GM21825 (cell line): ENCODE data around the gene OPN1MW.
A peak's percentile ranks its signal among the peaks of the same experiment; 100 is the strongest.
"Not testable (repeated sequence)": the region's sequence is repeated elsewhere in the genome, so short reads cannot be mapped to it uniquely, and the experiment has no call there.

Source experiments
- ATAC-seq: cut with Tn5 transposase; IDR thresholded peaks from one replicate; pipeline ENCODE4 v1.9.1; 2021; ENCODE audit warnings: mild to moderate bottlenecking, moderate library complexity; ENCODE audit not compliant: unreplicated experiment

Gene OPN1MW

DNA sequence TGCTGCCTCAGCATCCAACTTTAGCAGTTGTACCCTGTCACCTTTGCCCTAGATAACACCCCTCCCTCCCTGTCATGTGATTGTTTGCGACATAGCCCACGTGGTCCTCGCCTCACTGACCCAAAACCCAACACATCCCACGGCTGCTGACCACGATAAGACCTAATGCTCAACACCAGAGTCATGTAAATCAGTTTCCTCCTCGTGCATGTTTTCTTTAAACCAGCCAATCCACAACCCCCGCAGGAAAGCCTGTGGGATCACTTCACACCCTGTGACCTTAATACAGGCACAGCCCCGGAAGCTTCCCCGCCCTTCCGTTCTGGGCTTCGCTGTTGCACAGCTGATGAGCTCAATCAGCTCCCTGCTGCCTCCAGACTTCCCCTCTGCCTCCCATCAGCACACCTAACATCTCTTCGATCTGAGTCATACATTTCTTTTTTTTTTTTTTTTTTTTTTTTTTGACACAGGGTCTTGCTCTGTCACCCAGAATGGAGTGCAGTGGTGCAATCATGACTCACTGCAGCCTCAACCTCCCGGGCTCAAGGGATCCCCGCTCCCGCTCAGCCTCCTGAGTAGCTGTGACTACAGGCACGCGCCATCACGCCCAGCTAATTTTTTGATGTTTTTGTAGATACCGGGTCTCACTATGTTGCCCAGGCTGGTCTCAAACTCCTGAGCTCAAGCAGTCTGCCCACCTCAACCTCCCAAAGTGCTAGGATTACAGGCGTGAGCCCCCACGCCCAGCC, 27.4 kb downstream of the OPN1MW start:
- ATAC-seq, result peak; percentile 63

DNA sequence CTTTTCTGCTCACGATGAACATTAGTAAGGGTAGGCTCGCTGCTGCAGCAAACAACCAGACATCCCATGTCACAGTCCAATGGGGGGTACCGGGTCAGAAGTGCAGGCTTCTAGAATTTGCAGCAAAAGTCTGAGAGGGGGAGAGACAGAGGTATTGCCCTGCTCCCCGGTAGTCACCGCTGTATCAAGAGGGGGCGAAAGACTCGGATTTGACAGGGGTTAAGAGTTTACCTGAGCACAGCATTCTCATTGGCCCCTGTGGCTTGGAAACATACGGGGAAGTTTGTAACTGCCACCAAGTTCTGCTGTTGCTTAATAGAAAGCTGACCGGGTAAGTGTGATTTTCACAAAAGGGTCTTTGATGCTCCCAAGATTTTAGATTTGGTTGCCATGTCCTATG, 28.7 kb downstream of the OPN1MW start:
- ATAC-seq, result not testable (repeated sequence)

DNA sequence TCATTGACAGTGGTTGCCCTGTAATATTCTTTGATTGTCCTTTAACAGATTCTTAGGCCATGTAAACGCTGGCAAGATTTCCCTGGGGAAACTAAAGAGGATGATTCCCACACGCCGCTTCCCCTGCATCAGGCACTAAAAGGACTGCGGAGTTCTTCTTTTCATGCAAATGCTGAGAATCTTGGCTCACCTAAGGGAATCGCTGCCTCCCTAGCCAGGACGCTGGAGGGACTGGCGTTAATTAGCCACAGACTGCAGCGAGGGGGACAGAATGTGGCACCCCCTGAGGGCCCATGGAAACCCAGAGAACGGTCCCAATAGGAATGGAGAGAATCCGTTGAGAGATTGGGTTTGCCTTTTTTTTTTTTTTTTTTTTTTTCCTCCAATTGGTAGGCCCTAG, 29.1 kb downstream of the OPN1MW start:
- not testable (repeated sequence) for ATAC-seq

DNA sequence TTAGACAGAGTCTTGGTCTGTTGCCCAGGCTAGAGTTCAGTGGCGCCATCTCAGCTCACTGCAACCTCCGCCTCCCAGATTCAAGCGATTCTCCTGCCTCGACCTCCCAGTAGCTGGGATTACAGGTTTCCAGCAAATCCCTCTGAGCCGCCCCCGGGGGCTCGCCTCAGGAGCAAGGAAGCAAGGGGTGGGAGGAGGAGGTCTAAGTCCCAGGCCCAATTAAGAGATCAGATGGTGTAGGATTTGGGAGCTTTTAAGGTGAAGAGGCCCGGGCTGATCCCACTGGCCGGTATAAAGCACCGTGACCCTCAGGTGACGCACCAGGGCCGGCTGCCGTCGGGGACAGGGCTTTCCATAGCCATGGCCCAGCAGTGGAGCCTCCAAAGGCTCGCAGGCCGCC, 37.1 kb downstream of the OPN1MW start, which contains the start of gene OPN1MW2:
TSS of gene OPN1MW2 (plus strand) at position 301 of the 400 bp plus-strand sequence. CDS start at position 361, 60 bp downstream.
- ATAC-seq, result not testable (repeated sequence)

DNA sequence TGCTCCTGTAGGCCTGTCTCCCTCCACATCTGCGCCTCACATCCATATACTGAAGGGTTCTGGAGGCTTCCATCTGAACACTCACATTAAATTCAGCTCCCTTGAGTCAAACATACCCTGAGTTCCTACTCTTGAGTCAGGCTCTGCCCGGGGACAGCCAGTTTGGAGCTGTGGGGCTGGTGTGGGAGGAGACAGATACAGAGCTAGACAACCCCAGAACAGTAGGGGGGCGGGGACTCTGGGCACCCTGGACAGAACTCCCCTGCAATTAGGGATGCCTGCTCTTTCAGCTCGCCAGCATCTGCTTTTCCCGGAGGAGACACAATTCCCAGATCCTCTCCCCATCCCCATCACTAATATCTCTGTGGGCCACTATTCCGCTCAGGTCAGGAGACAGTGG, 42.9 kb downstream of the OPN1MW start:
- not testable (repeated sequence) for ATAC-seq

DNA sequence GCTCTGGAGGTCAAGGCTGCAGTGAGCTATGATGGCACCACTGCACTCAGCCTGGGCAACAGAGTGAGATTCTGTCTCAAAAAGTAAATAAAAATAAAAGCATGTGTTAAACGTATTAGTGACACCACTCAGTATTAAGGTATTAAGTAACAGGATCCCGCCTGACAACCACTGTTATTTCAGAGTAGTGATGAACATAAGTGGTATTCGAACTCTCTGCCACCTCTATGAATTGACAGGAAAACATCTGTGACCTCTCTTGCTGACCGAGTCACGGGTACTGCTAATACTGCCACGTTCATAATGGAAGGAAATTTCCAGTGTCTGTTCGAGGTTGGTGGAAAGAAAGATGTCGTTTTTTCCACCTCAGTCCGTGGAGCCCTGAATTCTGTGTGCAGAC, 44.3 kb downstream of the OPN1MW start:
- ATAC-seq, result not testable (repeated sequence)

DNA sequence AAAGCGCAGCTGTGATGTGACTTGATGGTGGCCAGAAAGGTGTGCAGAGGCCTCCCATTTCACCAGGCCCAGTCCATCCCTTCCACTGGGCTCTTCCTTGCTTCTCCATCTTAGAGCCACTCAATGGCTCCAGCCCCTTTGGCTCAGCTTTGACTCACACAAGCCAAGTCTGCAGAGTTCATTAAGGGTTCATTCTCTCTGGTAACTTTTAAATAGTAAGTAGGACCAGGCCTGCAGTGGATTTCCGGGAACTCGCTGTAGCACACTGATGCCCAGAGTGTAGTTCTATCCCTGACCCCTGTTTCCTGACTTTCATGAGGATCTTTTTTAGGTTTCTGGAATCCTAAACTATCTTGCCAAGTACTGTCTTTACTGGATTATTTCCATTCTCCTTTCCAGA, 49.0 kb downstream of the OPN1MW start:
- not testable (repeated sequence) for ATAC-seq

DNA sequence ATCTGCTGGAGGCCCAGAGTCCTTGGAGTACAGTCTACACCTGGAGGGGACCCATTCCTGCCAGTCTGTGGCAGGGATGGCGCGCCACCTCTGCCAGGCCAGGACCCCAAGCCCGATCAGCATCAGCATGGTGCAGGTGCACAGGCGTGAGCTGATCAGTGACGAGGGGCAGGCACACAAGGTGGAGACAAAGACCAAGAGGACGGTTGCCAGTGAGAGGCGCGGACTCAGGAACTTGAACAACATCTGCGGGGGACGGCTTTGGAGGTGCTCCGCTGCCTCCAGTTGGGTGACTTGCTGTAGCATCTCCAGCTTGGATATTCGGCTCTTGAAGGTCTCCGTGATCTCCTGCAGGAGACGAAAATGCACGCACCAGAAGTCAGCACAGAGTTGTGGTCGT, 51.2 kb downstream of the OPN1MW start:
- not testable (repeated sequence) for ATAC-seq

DNA sequence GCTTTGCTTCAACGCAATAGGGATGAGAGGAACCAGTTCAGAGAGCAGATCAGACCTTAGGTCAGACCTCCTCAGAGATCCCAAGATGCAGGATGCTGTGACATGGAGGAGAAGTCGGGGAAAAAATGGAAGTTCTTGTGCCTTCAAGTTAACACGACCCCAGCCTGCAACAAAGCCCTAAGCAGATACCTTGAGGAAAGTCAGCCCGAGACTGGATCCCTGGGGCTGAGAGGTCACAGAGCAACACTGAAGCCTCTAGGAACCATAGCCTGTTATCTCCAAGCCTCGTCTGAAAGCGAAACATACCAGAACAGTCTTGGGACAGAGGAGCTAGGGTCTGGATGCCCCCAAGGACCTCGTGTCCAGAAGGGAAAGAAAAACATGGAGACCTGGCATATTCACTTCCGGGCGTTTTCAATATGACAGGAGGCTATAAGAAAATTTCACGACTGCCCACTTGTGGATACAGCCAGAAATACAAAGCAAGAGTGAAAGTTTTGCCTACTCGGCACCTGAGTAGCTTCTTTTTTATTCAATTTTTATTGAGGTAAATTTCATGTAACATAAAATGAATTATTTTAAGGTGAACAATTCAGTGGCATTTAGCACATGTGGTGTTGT, 56.7 kb downstream of the OPN1MW start:
- ATAC-seq, result not testable (repeated sequence)

DNA sequence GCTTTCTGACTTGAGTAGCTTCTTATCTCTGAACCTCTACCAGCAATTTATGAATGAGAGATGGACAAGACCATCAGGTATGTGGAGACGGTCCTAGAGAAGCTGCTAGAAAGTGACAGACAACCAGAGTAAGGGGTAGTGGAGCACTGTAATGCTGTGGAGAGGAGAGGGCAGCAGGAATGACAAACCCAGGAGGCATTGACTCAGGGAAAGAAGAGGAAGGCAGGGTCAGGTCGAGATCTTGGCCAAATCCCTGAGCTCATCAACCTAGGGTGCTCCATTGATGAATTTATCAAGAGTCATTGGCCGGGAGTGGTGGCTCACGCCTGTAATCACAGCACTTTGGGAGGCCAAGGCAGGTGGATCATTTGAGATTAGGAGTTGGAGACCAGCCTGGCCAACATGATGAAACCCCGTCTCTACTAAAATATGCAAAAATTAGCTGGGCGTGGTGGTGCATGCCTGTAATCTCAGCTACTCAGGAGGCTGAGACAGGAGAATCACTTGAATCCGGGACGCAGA, 57.6 kb downstream of the OPN1MW start:
- ATAC-seq, result not testable (repeated sequence)
